ENCODE results near the gene NPIPA3. TPM values are rescaled to one million over a fixed set of nuclear protein-coding genes. Genes with fewer than 3 reads are reported as not detected.
"Not testable (repeated sequence)": the region's sequence is repeated elsewhere in the genome, so short reads cannot be mapped to it uniquely, and the experiment has no call there.

Gene NPIPA3
- polyA plus RNA-seq, 1 donor from 2014 or later = 3.3 TPM

- no peak overlapping the region for H3K9ac ChIP-seq (ENCODE audit: low read length)
- no peaks in the 10 kb centered on the region for H3F3A ChIP-seq (ENCODE audit: insufficient read depth, low read length, poor library complexity, severe bottlenecking)
- no peak overlapping the region for H3K4me2 ChIP-seq (ENCODE audit: low read length)
- H2AFZ ChIP-seq (ENCODE audit: low read depth, low read length) = no peak overlapping the region
- H3K9me2 ChIP-seq (ENCODE audit: insufficient read depth, low read length) = no peaks in the 10 kb centered on the region
- no peak overlapping the region for H3K4me3 ChIP-seq (ENCODE audit: low read length)
- no peaks in the 10 kb centered on the region for H4K20me1 ChIP-seq (ENCODE audit: insufficient read depth)
- H3K9me3 ChIP-seq (ENCODE audit: low read length) = no peaks in the 10 kb centered on the region
- TF ChIP-seq POLR2AphosphoS5 (IDR thresholded peaks at IDR 0.05) (no peak), RAD21 (conservative IDR thresholded peaks at IDR 0.05) (no peak), EP300 (conservative IDR thresholded peaks at IDR 0.05; ENCODE audit: poor library complexity, severe bottlenecking) (no peak), MXI1 (conservative IDR thresholded peaks at IDR 0.05; ENCODE audit: poor library complexity, severe bottlenecking) (no peak), EZH2 (IDR thresholded peaks at IDR 0.05; ENCODE audit: borderline replicate concordance, insufficient read depth, low read length, poor library complexity, severe bottlenecking) (no peak), TAF1 (IDR thresholded peaks at IDR 0.05; ENCODE audit: low read depth) (no peak), SMC3 (conservative IDR thresholded peaks at IDR 0.05; ENCODE audit: poor library complexity) (no peak), REST (IDR thresholded peaks at IDR 0.05; ENCODE audit: borderline replicate concordance) (no peak)
- TF ChIP-seq, protein P1, sequence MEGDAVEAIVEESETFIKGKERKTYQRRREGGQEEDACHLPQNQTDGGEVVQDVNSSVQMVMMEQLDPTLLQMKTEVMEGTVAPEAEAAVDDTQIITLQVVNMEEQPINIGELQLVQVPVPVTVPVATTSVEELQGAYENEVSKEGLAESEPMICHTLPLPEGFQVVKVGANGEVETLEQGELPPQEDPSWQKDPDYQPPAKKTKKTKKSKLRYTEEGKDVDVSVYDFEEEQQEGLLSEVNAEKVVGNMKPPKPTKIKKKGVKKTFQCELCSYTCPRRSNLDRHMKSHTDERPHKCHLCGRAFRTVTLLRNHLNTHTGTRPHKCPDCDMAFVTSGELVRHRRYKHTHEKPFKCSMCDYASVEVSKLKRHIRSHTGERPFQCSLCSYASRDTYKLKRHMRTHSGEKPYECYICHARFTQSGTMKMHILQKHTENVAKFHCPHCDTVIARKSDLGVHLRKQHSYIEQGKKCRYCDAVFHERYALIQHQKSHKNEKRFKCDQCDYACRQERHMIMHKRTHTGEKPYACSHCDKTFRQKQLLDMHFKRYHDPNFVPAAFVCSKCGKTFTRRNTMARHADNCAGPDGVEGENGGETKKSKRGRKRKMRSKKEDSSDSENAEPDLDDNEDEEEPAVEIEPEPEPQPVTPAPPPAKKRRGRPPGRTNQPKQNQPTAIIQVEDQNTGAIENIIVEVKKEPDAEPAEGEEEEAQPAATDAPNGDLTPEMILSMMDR (IDR thresholded peaks at IDR 0.05; ENCODE audit: poor library complexity, severe bottlenecking) = no peak
- no peaks in the 10 kb centered on the region for H3K27me3 ChIP-seq (ENCODE audit: insufficient read depth, low read depth, low read length)
- H3K27ac ChIP-seq (ENCODE audit: low read length) = no peak overlapping the region
- H3K79me2 ChIP-seq (replicated peaks; ENCODE audit: insufficient read depth, low read length) = no peaks in the 10 kb centered on the region
- no peaks in the 10 kb centered on the region for H3K36me3 ChIP-seq (ENCODE audit: insufficient read depth, low read length)
Measured at GRCh38 chr16:14682121-14682520, 21.1 kb upstream of the NPIPA3 start.

DNA sequence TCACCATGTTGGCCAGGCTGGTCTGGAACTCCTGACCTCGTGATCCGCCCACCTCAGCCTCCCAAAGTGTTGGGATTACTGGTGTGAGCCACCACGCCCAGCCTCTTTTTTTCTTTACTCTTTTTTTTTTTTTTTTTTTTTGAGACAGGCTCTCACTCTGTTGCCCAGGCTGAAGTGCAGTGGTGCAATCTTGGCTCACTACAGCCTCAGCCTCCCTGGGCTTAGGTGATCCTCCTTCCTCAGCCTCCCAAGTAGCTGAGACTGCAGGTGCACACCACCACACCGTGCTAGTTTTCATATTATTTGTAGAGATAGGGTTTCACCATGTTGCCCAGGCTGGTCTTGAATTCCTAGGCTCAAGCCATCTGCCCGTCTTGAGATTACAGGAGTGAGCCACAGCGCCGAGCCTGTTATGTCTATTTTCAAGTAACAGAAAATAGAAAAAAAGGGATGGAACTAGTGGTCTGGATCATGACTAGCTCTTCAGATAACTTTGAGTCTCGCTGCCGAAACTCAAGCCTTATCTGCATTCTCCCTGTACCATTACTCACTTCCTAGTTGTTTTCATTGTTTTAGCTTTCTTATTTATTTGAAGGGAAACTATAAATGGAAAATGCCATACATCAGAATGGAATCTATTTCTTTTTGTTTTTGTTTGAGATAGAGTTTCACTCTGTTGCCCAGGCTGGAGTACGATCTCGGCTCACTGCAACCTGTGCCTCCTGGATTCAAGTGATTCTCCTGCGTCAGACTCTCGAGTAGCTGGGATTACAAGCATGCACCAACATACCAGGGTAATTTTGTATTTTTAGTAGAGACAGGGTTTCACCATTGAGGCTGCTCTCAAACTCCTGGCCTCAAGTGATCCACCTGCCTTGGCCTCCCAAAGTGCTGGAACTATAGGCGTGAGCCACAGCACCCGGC lies 17.1 kb upstream of the NPIPA3 start:
- H3K36me3 ChIP-seq (ENCODE audit: insufficient read depth, low read length); H3K27me3 ChIP-seq (ENCODE audit: insufficient read depth, low read depth, low read length); H3K4me3 ChIP-seq (ENCODE audit: low read length); H3K27ac ChIP-seq (ENCODE audit: low read length); H3F3A ChIP-seq (ENCODE audit: insufficient read depth, low read length, poor library complexity, severe bottlenecking); H3K9ac ChIP-seq (ENCODE audit: low read length); H3K4me2 ChIP-seq (ENCODE audit: low read length); H3K79me2 ChIP-seq (replicated peaks; ENCODE audit: insufficient read depth, low read length); H4K20me1 ChIP-seq (ENCODE audit: insufficient read depth); H3K9me2 ChIP-seq (ENCODE audit: insufficient read depth, low read length); H3K9me3 ChIP-seq (ENCODE audit: low read length); H2AFZ ChIP-seq (ENCODE audit: low read depth, low read length): not testable (repeated sequence)

DNA sequence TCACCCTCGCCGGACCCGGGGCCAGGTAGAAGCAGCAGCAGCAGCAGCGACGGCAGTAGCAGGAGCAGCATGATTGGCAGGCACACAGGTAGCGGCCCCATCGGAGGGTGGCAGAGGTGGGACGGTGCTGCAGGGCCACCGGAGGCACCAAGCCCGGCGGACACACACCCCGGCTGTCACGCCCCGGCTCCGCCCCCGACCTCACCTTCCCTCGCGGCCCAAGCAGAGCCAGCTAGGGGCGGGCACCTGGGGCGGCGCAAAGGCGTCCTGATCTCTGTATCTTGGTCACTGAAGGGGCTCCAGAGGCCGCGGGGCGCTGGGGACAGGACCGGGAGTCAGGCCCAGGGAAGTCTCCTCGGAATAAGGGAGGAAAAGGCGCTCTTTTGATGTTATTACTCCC lies 9.1 kb upstream of the NPIPA3 start, which contains the start of gene PLA2G10:
TSS of gene PLA2G10 (minus strand) at position 180 of the 400 bp plus-strand sequence. CDS start at position 101, 79 bp downstream.
- H3K4me3 ChIP-seq (ENCODE audit: low read length); H3K9me3 ChIP-seq (ENCODE audit: low read length); H3K79me2 ChIP-seq (replicated peaks; ENCODE audit: insufficient read depth, low read length); H3K9me2 ChIP-seq (ENCODE audit: insufficient read depth, low read length); H3K27ac ChIP-seq (ENCODE audit: low read length); H3K4me2 ChIP-seq (ENCODE audit: low read length); H4K20me1 ChIP-seq (ENCODE audit: insufficient read depth); H2AFZ ChIP-seq (ENCODE audit: low read depth, low read length); H3K36me3 ChIP-seq (ENCODE audit: insufficient read depth, low read length); H3F3A ChIP-seq (ENCODE audit: insufficient read depth, low read length, poor library complexity, severe bottlenecking); H3K27me3 ChIP-seq (ENCODE audit: insufficient read depth, low read depth, low read length); H3K9ac ChIP-seq (ENCODE audit: low read length): not testable (repeated sequence)

GRCh38 chr16:14701859-14702258 lies 1.4 kb upstream of the NPIPA3 start:
- not testable (repeated sequence) for H3K27ac ChIP-seq (ENCODE audit: low read length); H2AFZ ChIP-seq (ENCODE audit: low read depth, low read length); H3K9me2 ChIP-seq (ENCODE audit: insufficient read depth, low read length); H3K36me3 ChIP-seq (ENCODE audit: insufficient read depth, low read length); H3F3A ChIP-seq (ENCODE audit: insufficient read depth, low read length, poor library complexity, severe bottlenecking); H3K9me3 ChIP-seq (ENCODE audit: low read length); H4K20me1 ChIP-seq (ENCODE audit: insufficient read depth); H3K27me3 ChIP-seq (ENCODE audit: insufficient read depth, low read depth, low read length); H3K9ac ChIP-seq (ENCODE audit: low read length); H3K79me2 ChIP-seq (replicated peaks; ENCODE audit: insufficient read depth, low read length); H3K4me2 ChIP-seq (ENCODE audit: low read length); H3K4me3 ChIP-seq (ENCODE audit: low read length)

GRCh38 chr16:14702672-14703071 lies 539 bp upstream of the NPIPA3 start:
- not testable (repeated sequence) for H3K36me3 ChIP-seq (ENCODE audit: insufficient read depth, low read length); H3K9ac ChIP-seq (ENCODE audit: low read length); H3F3A ChIP-seq (ENCODE audit: insufficient read depth, low read length, poor library complexity, severe bottlenecking); H3K4me2 ChIP-seq (ENCODE audit: low read length); H2AFZ ChIP-seq (ENCODE audit: low read depth, low read length); H3K9me2 ChIP-seq (ENCODE audit: insufficient read depth, low read length); H4K20me1 ChIP-seq (ENCODE audit: insufficient read depth); H3K27ac ChIP-seq (ENCODE audit: low read length); H3K4me3 ChIP-seq (ENCODE audit: low read length); H3K27me3 ChIP-seq (ENCODE audit: insufficient read depth, low read depth, low read length); H3K9me3 ChIP-seq (ENCODE audit: low read length); H3K79me2 ChIP-seq (replicated peaks; ENCODE audit: insufficient read depth, low read length)

Measured in neural cell (in vitro differentiated cells).